ENCODE measurements around the gene B4GALT1. TPM values are rescaled to one million over a fixed set of nuclear protein-coding genes. Genes with fewer than 3 reads are reported as not detected.

Gene B4GALT1
- total and polyA plus RNA-seq, 9 donors, result 35.8 to 226 (median 88.3) TPM

- H3K27me3 ChIP-seq, result no peaks in the 10 kb centered on the region
- no peaks in the 10 kb centered on the region for H3K9me3 ChIP-seq
- H3K4me3 ChIP-seq, result no peak overlapping the region
- H3K36me3 ChIP-seq, result no peaks in the 10 kb centered on the region
- H3K4me1 ChIP-seq (ENCODE audit: insufficient read depth), result peaks cover 40% of the 10 kb centered on the region
- peak overlapping the region; percentile 44 to 95 for H3K27ac ChIP-seq
- TF ChIP-seq POLR2A (IDR thresholded peaks at IDR 0.05) (no peak), EP300 (IDR thresholded peaks at IDR 0.05) (no peak), CTCF (IDR thresholded peaks at IDR 0.05) (no peak)
- peak; percentile 81 to 86 (median 82) for DNase-seq
- WGBS, 3 donors, result 29 to 33% (median 30%) methylated on average over 9 of the region's 9 CpGs
- intact Hi-C loops (cut with DNase I), result loop anchor here in 1 of 4 donors (10.0 kb wide), 1 partner anchor 1046 kb away; no protein-coding TSS in a partner anchor
These were observed 8.0 kb downstream of the B4GALT1 start for GRCh38 chr9:33158843-33159776.

GRCh38 chr9:33157960-33158842 is 8.9 kb downstream of the B4GALT1 start:
- peak overlapping the region in 1 of 2 donors; percentile 95 for H3K27ac ChIP-seq
- whole genome bisulfite sequencing, 3 donors, result 49 to 61% (median 55%) methylated on average over 6 of the region's 6 CpGs

GRCh38 chr9:33155393-33155792 is 11.7 kb downstream of the B4GALT1 start:
- H3K9me3 ChIP-seq, result no peaks in the 10 kb centered on the region

More at GRCh38 chr9:33157960-33158842, 8.9 kb downstream of the B4GALT1 start:
- Histone ChIP-seq H3K36me3 (no peaks in the 10 kb centered on the region), H3K27me3 (no peaks in the 10 kb centered on the region), H3K9me3 (no peaks in the 10 kb centered on the region), H3K4me1 (ENCODE audit: insufficient read depth) (peaks cover 31% of the 10 kb centered on the region), H3K4me3 (no peak overlapping the region)
- peak in 1 of 5 donors; percentile 16 for DNase-seq
- intact Hi-C loops (cut with DNase I), result loop anchor here in 1 of 4 donors (10.0 kb wide), 1 partner anchor 1047 kb away; no protein-coding TSS in a partner anchor
- no peak for TF ChIP-seq CTCF (IDR thresholded peaks at IDR 0.05)
- no peak for TF ChIP-seq POLR2A (IDR thresholded peaks at IDR 0.05)

More at GRCh38 chr9:33155393-33155792, 11.7 kb downstream of the B4GALT1 start:
- H3K36me3 ChIP-seq, result no peaks in the 10 kb centered on the region
- TF ChIP-seq EP300 (IDR thresholded peaks at IDR 0.05) (no peak), CTCF (IDR thresholded peaks at IDR 0.05) (no peak), POLR2A (IDR thresholded peaks at IDR 0.05) (no peak)
- no peak overlapping the region for H3K4me3 ChIP-seq
- H3K27ac ChIP-seq, result no peak overlapping the region
- peaks cover 20% of the 10 kb centered on the region for H3K4me1 ChIP-seq (ENCODE audit: insufficient read depth)
- intact Hi-C loops (cut with DNase I), result loop anchor here in 1 of 4 donors (10.0 kb wide), 1 partner anchor 1049 kb away; no protein-coding TSS in a partner anchor
- no peak for DNase-seq
- no peaks in the 10 kb centered on the region for H3K27me3 ChIP-seq
- WGBS, 3 donors, result 80 to 85% (median 82%) methylated on average over 4 of the region's 4 CpGs

All from ovary (tissue), 9 donors.